Measurements from ENCODE around the gene SMIM21.

GRCh38 chr18:75454022-75454795 is 26.7 kb upstream of the SMIM21 start:
- TF ChIP-seq CTCF (IDR thresholded peaks at IDR 0.05), result no peak
- no peak for TF ChIP-seq ZFX (IDR thresholded peaks at IDR 0.05; ENCODE audit: borderline replicate concordance)
